Smooth muscle cell (in vitro differentiated cells): ENCODE measurements around the gene PPFIA3. TPM values are rescaled to one million over a fixed set of nuclear protein-coding genes. Genes with fewer than 3 reads are reported as not detected.

Experiments used
- DNase-seq: peaks from one replicate; lab custom pipeline; 2025; ENCODE audit not compliant: unreplicated experiment; lab: John Stamatoyannopoulos, UW
- H2AFZ ChIP-seq: fragments of 200-600 bp; sonication (generic); 2 replicates; pipeline ENCODE4 v1.6.0; 2016; ENCODE audit warnings: antibody characterized with exemption, low read depth, mild to moderate bottlenecking
- H3F3A ChIP-seq: fragments of 200-600 bp; sonication (generic); 2 replicates; pipeline ENCODE4 v1.6.0; 2017; ENCODE audit warnings: antibody characterized with exemption, low read depth
- H3K27ac ChIP-seq: fragments of 200-600 bp; sonication (generic); 2 replicates; pipeline ENCODE4 v1.5.1; 2016; ENCODE audit warnings: low read depth, mild to moderate bottlenecking
- H3K27me3 ChIP-seq: fragments of 200-600 bp; sonication (generic); 2 replicates; pipeline ENCODE4 v1.6.1; 2016; ENCODE audit warnings: low read depth, mild to moderate bottlenecking
- H3K36me3 ChIP-seq: fragments of 200-600 bp; sonication (generic); 2 replicates; pipeline ENCODE4 v1.5.1; 2016; ENCODE audit warnings: low read depth
- H3K4me1 ChIP-seq: fragments of 200-600 bp; sonication (generic); 2 replicates; pipeline ENCODE4 v1.5.1; 2016; ENCODE audit warnings: low read depth
- H3K4me2 ChIP-seq: fragments of 200-600 bp; sonication (generic); 2 replicates; pipeline ENCODE4 v1.6.0; 2016; ENCODE audit warnings: mild to moderate bottlenecking
- H3K4me3 ChIP-seq: fragments of 200-600 bp; sonication (generic); 2 replicates; pipeline ENCODE4 v1.5.1; 2016; ENCODE audit warnings: mild to moderate bottlenecking
- H3K79me2 ChIP-seq: fragments of 200-600 bp; sonication (generic); 2 replicates; pipeline ENCODE4 v1.6.0; 2016; ENCODE audit warnings: low read depth, mild to moderate bottlenecking
- H3K9ac ChIP-seq: fragments of 200-600 bp; sonication (generic); 2 replicates; pipeline ENCODE4 v1.6.0; 2016; ENCODE audit warnings: low read depth
- H3K9me3 ChIP-seq: fragments of 200-600 bp; sonication (generic); replicated peaks from 2 replicates; pipeline ENCODE4 v1.5.1; 2016; ENCODE audit warnings: low read depth
- H4K20me1 ChIP-seq: fragments of 200-600 bp; sonication (generic); 2 replicates; pipeline ENCODE4 v1.6.0; 2016; ENCODE audit warnings: low read depth
- WGBS: methylation state at CpG from one replicate; pipeline ENCODE4 v1.1.7; 2016; ENCODE audit warnings: low lambda C conversion rate; 5-methylcytosine and 5-hydroxymethylcytosine counted together
- polyA plus RNA-seq: library from polyadenylated mRNA; unstranded; fragments of >200 nt; fragmentation: Nextera tagmentation; extraction: Ambion mirVana; gene quantifications from 2 replicates; pipeline ENCODE4 v1.2.1, GENCODE V29; 2016
- total RNA-seq: library from RNA; depleted of rRNA; stranded (reverse); fragments of >200 nt; gene quantifications from 2 replicates; pipeline ENCODE4 v1.2.3, GENCODE V29; 2014
- TF ChIP-seq, protein P1 (sequence below): fragments of 200-600 bp; sonication (generic); IDR thresholded peaks from 2 replicates; pipeline ENCODE4 v1.5.1; 2017; ENCODE audit warnings: borderline replicate concordance, mild to moderate bottlenecking, antibody characterized with exemption; ENCODE audit not compliant: insufficient read depth, poor library complexity, severe bottlenecking

The PPFIA3 gene
- total and polyA plus RNA-seq, 2 experiments from 2014 or later, result 3.2 to 20.3 TPM

GRCh38 chr19:49148044-49148682 lies 28.8 kb downstream of the PPFIA3 start:
- Histone ChIP-seq H3K27me3 (no peaks in the 10 kb centered on the region), H3F3A (peaks cover 12% of the 10 kb centered on the region), H3K9me3 (no peaks in the 10 kb centered on the region), H3K4me1 (peaks cover 14% of the 10 kb centered on the region), H3K4me3 (no peak overlapping the region), H3K9ac (no peak overlapping the region), H4K20me1 (no peaks in the 10 kb centered on the region), H3K36me3 (no peaks in the 10 kb centered on the region), H3K27ac (no peak overlapping the region), H2AFZ (no peak overlapping the region), H3K4me2 (peak overlapping the region; percentile 93), H3K79me2 (no peaks in the 10 kb centered on the region)
- DNase-seq, result no peak
- 85% methylated on average over 11 of the region's 11 CpGs for WGBS
- TF ChIP-seq, protein P1, sequence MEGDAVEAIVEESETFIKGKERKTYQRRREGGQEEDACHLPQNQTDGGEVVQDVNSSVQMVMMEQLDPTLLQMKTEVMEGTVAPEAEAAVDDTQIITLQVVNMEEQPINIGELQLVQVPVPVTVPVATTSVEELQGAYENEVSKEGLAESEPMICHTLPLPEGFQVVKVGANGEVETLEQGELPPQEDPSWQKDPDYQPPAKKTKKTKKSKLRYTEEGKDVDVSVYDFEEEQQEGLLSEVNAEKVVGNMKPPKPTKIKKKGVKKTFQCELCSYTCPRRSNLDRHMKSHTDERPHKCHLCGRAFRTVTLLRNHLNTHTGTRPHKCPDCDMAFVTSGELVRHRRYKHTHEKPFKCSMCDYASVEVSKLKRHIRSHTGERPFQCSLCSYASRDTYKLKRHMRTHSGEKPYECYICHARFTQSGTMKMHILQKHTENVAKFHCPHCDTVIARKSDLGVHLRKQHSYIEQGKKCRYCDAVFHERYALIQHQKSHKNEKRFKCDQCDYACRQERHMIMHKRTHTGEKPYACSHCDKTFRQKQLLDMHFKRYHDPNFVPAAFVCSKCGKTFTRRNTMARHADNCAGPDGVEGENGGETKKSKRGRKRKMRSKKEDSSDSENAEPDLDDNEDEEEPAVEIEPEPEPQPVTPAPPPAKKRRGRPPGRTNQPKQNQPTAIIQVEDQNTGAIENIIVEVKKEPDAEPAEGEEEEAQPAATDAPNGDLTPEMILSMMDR, result no peak

GRCh38 chr19:49148784-49149651 lies 29.7 kb downstream of the PPFIA3 start:
- Histone ChIP-seq H3K27ac (no peak overlapping the region), H3K27me3 (no peaks in the 10 kb centered on the region), H3K79me2 (no peaks in the 10 kb centered on the region), H3K4me1 (peaks cover 14% of the 10 kb centered on the region), H3K4me3 (peak overlapping the region; percentile 64), H3K9me3 (no peaks in the 10 kb centered on the region), H3K4me2 (peak overlapping the region; percentile 93), H4K20me1 (no peaks in the 10 kb centered on the region), H3K9ac (no peak overlapping the region), H3F3A (peaks cover 12% of the 10 kb centered on the region), H2AFZ (no peak overlapping the region), H3K36me3 (no peaks in the 10 kb centered on the region)
- DNase-seq, result peak; percentile 99
- 2% methylated on average over 45 of the region's 49 CpGs for WGBS
- TF ChIP-seq, protein P1, result no peak

- Histone ChIP-seq H3K27ac (peak overlapping the region; percentile 21), H3K9ac (peak overlapping the region; percentile 64)
- WGBS, result 2% methylated on average over 23 of the region's 23 CpGs
Observed at GRCh38 chr19:49149652-49150105, 30.3 kb downstream of the PPFIA3 start.

More at GRCh38 chr19:49149652-49150105, 30.3 kb downstream of the PPFIA3 start:
- no peaks in the 10 kb centered on the region for H3K36me3 ChIP-seq
- H4K20me1 ChIP-seq, result no peaks in the 10 kb centered on the region
- peak overlapping the region; percentile 79 for H2AFZ ChIP-seq
- TF ChIP-seq, protein P1, result no peak
- H3K9me3 ChIP-seq, result no peaks in the 10 kb centered on the region
- H3K4me2 ChIP-seq, result peak overlapping the region; percentile 93
- peak; percentile 71 for DNase-seq
- peaks cover 14% of the 10 kb centered on the region for H3K4me1 ChIP-seq
- peaks cover 12% of the 10 kb centered on the region for H3F3A ChIP-seq
- peak overlapping the region; percentile 64 for H3K4me3 ChIP-seq
- no peaks in the 10 kb centered on the region for H3K27me3 ChIP-seq
- no peaks in the 10 kb centered on the region for H3K79me2 ChIP-seq
